ENCODE measurements around the gene ADAMTS6.

Gene ADAMTS6

DNA sequence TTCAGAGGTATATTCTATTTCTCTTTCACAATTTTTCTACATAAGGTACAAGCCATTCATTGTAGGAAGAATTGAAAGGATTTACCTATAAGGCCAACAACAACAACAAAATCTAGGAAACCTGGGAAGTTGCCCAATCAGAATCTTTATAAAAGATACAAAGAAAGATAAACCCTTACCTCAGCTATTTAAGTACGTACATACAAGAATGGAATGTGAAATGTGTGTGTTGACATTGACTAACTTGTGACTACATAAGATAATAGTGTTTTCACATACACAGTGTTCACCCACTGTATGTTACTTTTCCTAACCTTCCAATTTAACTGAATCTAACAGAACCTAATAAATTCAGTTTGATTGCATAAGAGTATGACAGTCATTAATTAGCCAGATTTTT lies 154.1 kb downstream of the ADAMTS6 start:
- TF ChIP-seq EP300 (IDR thresholded peaks at IDR 0.05; ENCODE audit: borderline replicate concordance) (no peak), FOXM1 (IDR thresholded peaks at IDR 0.05; ENCODE audit: borderline replicate concordance, low read depth) (no peak), CREB1 (IDR thresholded peaks at IDR 0.05; ENCODE audit: low read depth) (no peak), NFIC (IDR thresholded peaks at IDR 0.05) (no peak), YY1 (IDR thresholded peaks at IDR 0.05; ENCODE audit: low read depth) (no peak), ZBTB7A (IDR thresholded peaks at IDR 0.05; ENCODE audit: low read depth) (no peak), TAF1 (IDR thresholded peaks at IDR 0.05; ENCODE audit: low read depth) (no peak), TCF12 (IDR thresholded peaks at IDR 0.05; ENCODE audit: low read depth) (no peak), USF1 (IDR thresholded peaks at IDR 0.05) (no peak), EGR1 (IDR thresholded peaks at IDR 0.05) (no peak)
- TF ChIP-seq, protein P1, sequence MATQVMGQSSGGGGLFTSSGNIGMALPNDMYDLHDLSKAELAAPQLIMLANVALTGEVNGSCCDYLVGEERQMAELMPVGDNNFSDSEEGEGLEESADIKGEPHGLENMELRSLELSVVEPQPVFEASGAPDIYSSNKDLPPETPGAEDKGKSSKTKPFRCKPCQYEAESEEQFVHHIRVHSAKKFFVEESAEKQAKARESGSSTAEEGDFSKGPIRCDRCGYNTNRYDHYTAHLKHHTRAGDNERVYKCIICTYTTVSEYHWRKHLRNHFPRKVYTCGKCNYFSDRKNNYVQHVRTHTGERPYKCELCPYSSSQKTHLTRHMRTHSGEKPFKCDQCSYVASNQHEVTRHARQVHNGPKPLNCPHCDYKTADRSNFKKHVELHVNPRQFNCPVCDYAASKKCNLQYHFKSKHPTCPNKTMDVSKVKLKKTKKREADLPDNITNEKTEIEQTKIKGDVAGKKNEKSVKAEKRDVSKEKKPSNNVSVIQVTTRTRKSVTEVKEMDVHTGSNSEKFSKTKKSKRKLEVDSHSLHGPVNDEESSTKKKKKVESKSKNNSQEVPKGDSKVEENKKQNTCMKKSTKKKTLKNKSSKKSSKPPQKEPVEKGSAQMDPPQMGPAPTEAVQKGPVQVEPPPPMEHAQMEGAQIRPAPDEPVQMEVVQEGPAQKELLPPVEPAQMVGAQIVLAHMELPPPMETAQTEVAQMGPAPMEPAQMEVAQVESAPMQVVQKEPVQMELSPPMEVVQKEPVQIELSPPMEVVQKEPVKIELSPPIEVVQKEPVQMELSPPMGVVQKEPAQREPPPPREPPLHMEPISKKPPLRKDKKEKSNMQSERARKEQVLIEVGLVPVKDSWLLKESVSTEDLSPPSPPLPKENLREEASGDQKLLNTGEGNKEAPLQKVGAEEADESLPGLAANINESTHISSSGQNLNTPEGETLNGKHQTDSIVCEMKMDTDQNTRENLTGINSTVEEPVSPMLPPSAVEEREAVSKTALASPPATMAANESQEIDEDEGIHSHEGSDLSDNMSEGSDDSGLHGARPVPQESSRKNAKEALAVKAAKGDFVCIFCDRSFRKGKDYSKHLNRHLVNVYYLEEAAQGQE (IDR thresholded peaks at IDR 0.05; ENCODE audit: low read depth) = no peak

DNA sequence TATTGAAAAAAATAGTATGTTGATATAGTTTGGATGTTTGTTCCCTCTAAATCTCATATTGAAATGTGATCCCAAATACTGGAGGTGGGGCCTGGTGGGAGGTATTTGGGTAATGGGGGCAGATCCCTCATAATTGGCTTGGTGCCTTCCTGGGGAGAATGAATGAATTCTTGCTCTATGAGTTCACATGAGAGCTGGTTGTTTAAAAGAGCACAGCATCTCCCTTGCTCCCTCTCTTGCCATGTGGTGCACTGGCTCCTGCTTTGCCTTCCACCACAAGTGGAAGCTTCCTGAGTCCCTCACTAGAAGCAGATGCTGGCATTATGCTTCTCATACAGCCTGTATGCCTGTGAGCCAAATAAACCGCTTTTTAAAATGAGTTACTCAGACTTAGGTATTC lies 154.8 kb downstream of the ADAMTS6 start:
- TF ChIP-seq TAF1 (IDR thresholded peaks at IDR 0.05; ENCODE audit: low read depth) (no peak), EGR1 (IDR thresholded peaks at IDR 0.05) (no peak), USF1 (IDR thresholded peaks at IDR 0.05) (no peak), YY1 (IDR thresholded peaks at IDR 0.05; ENCODE audit: low read depth) (no peak), TCF12 (IDR thresholded peaks at IDR 0.05; ENCODE audit: low read depth) (no peak), CEBPB (IDR thresholded peaks at IDR 0.05) (no peak), ZBTB7A (IDR thresholded peaks at IDR 0.05; ENCODE audit: low read depth) (no peak), FOXM1 (IDR thresholded peaks at IDR 0.05; ENCODE audit: borderline replicate concordance, low read depth) (no peak), RAD21 (IDR thresholded peaks at IDR 0.05; ENCODE audit: low read depth) (no peak), EP300 (IDR thresholded peaks at IDR 0.05; ENCODE audit: borderline replicate concordance) (no peak), NFIC (IDR thresholded peaks at IDR 0.05) (no peak), TEAD4 (IDR thresholded peaks at IDR 0.05) (no peak), CREB1 (IDR thresholded peaks at IDR 0.05; ENCODE audit: low read depth) (no peak)
- TF ChIP-seq, protein P1 (IDR thresholded peaks at IDR 0.05; ENCODE audit: low read depth) = no peak
- TF ChIP-seq, protein P2, sequence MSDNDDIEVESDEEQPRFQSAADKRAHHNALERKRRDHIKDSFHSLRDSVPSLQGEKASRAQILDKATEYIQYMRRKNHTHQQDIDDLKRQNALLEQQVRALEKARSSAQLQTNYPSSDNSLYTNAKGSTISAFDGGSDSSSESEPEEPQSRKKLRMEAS (IDR thresholded peaks at IDR 0.05) = no peak

GRCh38 chr5:65324226-65324625 lies 157.5 kb downstream of the ADAMTS6 start:
- TF ChIP-seq ZBTB7A (IDR thresholded peaks at IDR 0.05; ENCODE audit: low read depth) (no peak), FOXM1 (IDR thresholded peaks at IDR 0.05; ENCODE audit: borderline replicate concordance, low read depth) (no peak), RAD21 (IDR thresholded peaks at IDR 0.05; ENCODE audit: low read depth) (no peak), TEAD4 (IDR thresholded peaks at IDR 0.05) (no peak), CREB1 (IDR thresholded peaks at IDR 0.05; ENCODE audit: low read depth) (no peak), CEBPB (IDR thresholded peaks at IDR 0.05) (no peak), TAF1 (IDR thresholded peaks at IDR 0.05; ENCODE audit: low read depth) (no peak), NFIC (IDR thresholded peaks at IDR 0.05) (no peak), EGR1 (IDR thresholded peaks at IDR 0.05) (no peak), TCF12 (IDR thresholded peaks at IDR 0.05; ENCODE audit: low read depth) (no peak), EP300 (IDR thresholded peaks at IDR 0.05; ENCODE audit: borderline replicate concordance) (no peak), YY1 (IDR thresholded peaks at IDR 0.05; ENCODE audit: low read depth) (no peak)
- TF ChIP-seq, protein P1 (IDR thresholded peaks at IDR 0.05; ENCODE audit: low read depth) = no peak
- TF ChIP-seq, protein P2 (IDR thresholded peaks at IDR 0.05) = no peak

DNA sequence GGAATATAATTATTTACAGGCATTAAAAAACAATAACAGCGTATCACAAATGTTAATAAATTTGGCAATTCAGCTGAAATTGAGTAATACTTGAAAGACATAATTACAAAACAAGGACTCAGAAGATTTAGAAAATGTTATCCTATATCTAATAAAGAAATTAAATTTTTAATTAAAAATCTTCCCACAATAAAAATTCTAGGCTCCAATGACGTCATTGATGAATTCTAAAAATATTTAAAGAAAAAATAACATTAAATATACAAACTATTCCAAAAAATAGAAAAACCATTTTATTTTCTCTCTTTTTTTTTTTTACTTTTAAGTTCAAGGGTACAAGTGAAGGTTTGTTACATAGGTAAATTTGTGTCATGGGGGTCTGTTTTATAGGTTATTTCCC lies 161.5 kb downstream of the ADAMTS6 start:
- TF ChIP-seq, protein P1 (IDR thresholded peaks at IDR 0.05; ENCODE audit: low read depth) = no peak
- TF ChIP-seq, protein P2 (IDR thresholded peaks at IDR 0.05) = no peak
- no peak for TF ChIP-seq YY1 (IDR thresholded peaks at IDR 0.05; ENCODE audit: low read depth)
- no peak for TF ChIP-seq TEAD4 (IDR thresholded peaks at IDR 0.05)
- no peak for TF ChIP-seq CREB1 (IDR thresholded peaks at IDR 0.05; ENCODE audit: low read depth)
- TF ChIP-seq CEBPB (IDR thresholded peaks at IDR 0.05) = no peak
- TF ChIP-seq TCF12 (IDR thresholded peaks at IDR 0.05; ENCODE audit: low read depth) = no peak
- TF ChIP-seq EP300 (IDR thresholded peaks at IDR 0.05; ENCODE audit: borderline replicate concordance) = no peak
- no peak for TF ChIP-seq FOXM1 (IDR thresholded peaks at IDR 0.05; ENCODE audit: borderline replicate concordance, low read depth)
- TF ChIP-seq ZBTB7A (IDR thresholded peaks at IDR 0.05; ENCODE audit: low read depth) = no peak
- no peak for TF ChIP-seq NFIC (IDR thresholded peaks at IDR 0.05)
- TF ChIP-seq TAF1 (IDR thresholded peaks at IDR 0.05; ENCODE audit: low read depth) = no peak
- TF ChIP-seq RAD21 (IDR thresholded peaks at IDR 0.05; ENCODE audit: low read depth) = no peak
- TF ChIP-seq EGR1 (IDR thresholded peaks at IDR 0.05) = no peak
- TF ChIP-seq USF1 (IDR thresholded peaks at IDR 0.05) = no peak

Measured in Ishikawa (cell line).